SK-N-SH (cell line): ENCODE data around the gene VDR.

Experiments used
- CHD2 ChIP-seq: fragments of 150-350 bp; IDR thresholded peaks from 2 replicates; pipeline ENCODE4 v1.6.1; 2018; ENCODE audit warnings: low read length; ENCODE audit not compliant: partially characterized antibody
- CTCF ChIP-seq: fragments of 200-600 bp; sonication (generic); IDR thresholded peaks from 2 replicates; pipeline ENCODE4 v1.6.1; 2017; ENCODE audit warnings: antibody characterized with exemption, mild to moderate bottlenecking, moderate library complexity
- POLR2AphosphoS5 ChIP-seq: IDR thresholded peaks from 2 replicates; pipeline ENCODE4 v1.6.1; 2012; ENCODE audit warnings: low read depth, low read length
- REST ChIP-seq: IDR thresholded peaks from 2 replicates; pipeline ENCODE4 v1.6.1; 2012; ENCODE audit warnings: mild to moderate bottlenecking, low read depth, low read length, moderate library complexity
- SIN3A ChIP-seq: IDR thresholded peaks from 2 replicates; pipeline ENCODE4 v1.6.1; 2012; ENCODE audit warnings: low read depth, mild to moderate bottlenecking, low read length, moderate library complexity, borderline replicate concordance

GRCh38 chr12:47912556-47912955 lies 7.8 kb upstream of the VDR start:
- TF ChIP-seq CTCF (no peak), SIN3A (no peak), POLR2AphosphoS5 (no peak), CHD2 (no peak), REST (no peak)
